ENCODE data around the gene BCS1L. TPM values are rescaled to one million over a fixed set of nuclear protein-coding genes. Genes with fewer than 3 reads are reported as not detected.

Gene BCS1L
- total RNA-seq, 1 experiment from 2014 or later, result 39.1 TPM

GRCh38 chr2:218622606-218623365 is 36.7 kb upstream of the BCS1L start:
- Mint-ChIP-seq H3K4me3 (no peak overlapping the region), H3K4me1 (no peaks in the 10 kb centered on the region)
- no CpG with 5 or more reads among the region's 7 CpGs for WGBS (ENCODE audit: extremely low coverage, insufficient read length, low lambda C conversion rate)

More at GRCh38 chr2:218622606-218623365, 36.7 kb upstream of the BCS1L start:
- H3K18ac ChIP-seq (ENCODE audit: insufficient read length, low read depth, low read length), result no peak overlapping the region
- no peak overlapping the region for H2BK20ac ChIP-seq (ENCODE audit: low read depth, low read length, poor library complexity, severe bottlenecking)
- Mint-ChIP-seq H3K27ac (no peak overlapping the region), H3K36me3 (ENCODE audit: insufficient read depth in 1 of 3, low read depth in 3 of 3) (no peaks in the 10 kb centered on the region), H3K9me3 (no peaks in the 10 kb centered on the region), H3K27me3 (ENCODE audit: low read depth) (no peaks in the 10 kb centered on the region; the same call in 1 of the 2 replicates)
- H3K9me3 ChIP-seq (ENCODE audit: control insufficient read depth, low read depth, low read length), result no peaks in the 10 kb centered on the region
- no peak overlapping the region for H3K4me2 ChIP-seq (ENCODE audit: insufficient read depth, insufficient read length, low read length)
- no peaks in the 10 kb centered on the region for H3K23me2 ChIP-seq (ENCODE audit: insufficient read length, low read depth, low read length, poor library complexity, severe bottlenecking)
- H3K9ac ChIP-seq (ENCODE audit: extremely low read depth, insufficient read length, low read length), result no peak overlapping the region
- H2AFZ ChIP-seq (ENCODE audit: low read length), result no peak overlapping the region
- no peak overlapping the region for H3K23ac ChIP-seq (ENCODE audit: insufficient read length, low read depth, low read length)
- no peaks in the 10 kb centered on the region for H3K4me1 ChIP-seq (ENCODE audit: insufficient read depth, low read length)
- H2BK12ac ChIP-seq (ENCODE audit: insufficient read length, low read depth, low read length), result no peak overlapping the region
- no peak overlapping the region for H3K27ac ChIP-seq (ENCODE audit: insufficient read length, low read depth, low read length)
- H3K79me1 ChIP-seq (ENCODE audit: insufficient read depth, low read depth, low read length, poor library complexity, severe bottlenecking), result no peaks in the 10 kb centered on the region
- H3K79me2 ChIP-seq (ENCODE audit: insufficient read depth, low read length), result no peaks in the 10 kb centered on the region
- no peak overlapping the region for H2BK5ac ChIP-seq (ENCODE audit: insufficient read length, low read length)
- H2BK120ac ChIP-seq (ENCODE audit: low read depth, low read length, poor library complexity, severe bottlenecking), result no peak overlapping the region
- H3K14ac ChIP-seq (ENCODE audit: insufficient read depth, low read length), result no peak overlapping the region
- H3K56ac ChIP-seq (ENCODE audit: insufficient read length, low read depth, low read length), result no peak overlapping the region
- no peak for DNase-seq
- no peaks in the 10 kb centered on the region for H3K27me3 ChIP-seq (ENCODE audit: insufficient read depth, low read length)
- H2AK5ac ChIP-seq (ENCODE audit: insufficient read length, low read length), result no peak overlapping the region
- H4K20me1 ChIP-seq (ENCODE audit: control insufficient read depth, insufficient read depth, insufficient read length), result no peaks in the 10 kb centered on the region
- H4K91ac ChIP-seq (ENCODE audit: insufficient read length, low read depth, low read length), result no peak overlapping the region
- H4K8ac ChIP-seq (replicated peaks; ENCODE audit: insufficient read length, low read depth, low read length), result no peak overlapping the region
- no peak for TF ChIP-seq CTCF (conservative IDR thresholded peaks at IDR 0.05)
- H3K4ac ChIP-seq (ENCODE audit: low read depth, low read length), result no peak overlapping the region
- no peak overlapping the region for H3T11ph ChIP-seq (ENCODE audit: low read length)
- H4K5ac ChIP-seq (ENCODE audit: insufficient read length, low read depth, low read length), result no peak overlapping the region
- no peak overlapping the region for H2BK15ac ChIP-seq (ENCODE audit: low read depth, low read length)
